WTC11 (cell line): ENCODE results near the gene RBM19.

Source experiments
- IRF2 ChIP-seq: sonication (generic); formaldehyde crosslinking; IDR thresholded peaks from 2 replicates; pipeline ENCODE4 v1.8.0; 2022; ENCODE audit warnings: low read depth, missing genetic modification reagents, borderline replicate concordance
- NR1H2 ChIP-seq: sonication (generic); formaldehyde crosslinking; IDR thresholded peaks from 2 replicates; pipeline ENCODE4 v1.9.0; 2021; ENCODE audit warnings: mild to moderate bottlenecking, moderate library complexity, missing genetic modification reagents
- TCF7 ChIP-seq: sonication (generic); formaldehyde crosslinking; IDR thresholded peaks from 2 replicates; pipeline ENCODE4 v1.8.0; 2022; ENCODE audit warnings: mild to moderate bottlenecking, low read depth, missing genetic modification reagents, moderate library complexity
- TF ChIP-seq, protein P1 (sequence below): fragments of 200-600 bp; IDR thresholded peaks from 2 replicates; pipeline ENCODE4 v1.8.0; 2022; ENCODE audit warnings: antibody characterized with exemption
- TF ChIP-seq, protein P2 (sequence below): sonication (generic); formaldehyde crosslinking; conservative IDR thresholded peaks from 2 replicates; pipeline ENCODE4 v1.8.1; 2023; ENCODE audit warnings: mild to moderate bottlenecking, low read depth, missing genetic modification reagents, moderate library complexity
- TF ChIP-seq, protein P3 (sequence below): fragments of 250-450 bp; sonication (Bioruptor Pico); IDR thresholded peaks from 2 replicates; pipeline ENCODE4 v1.9.0; 2021; ENCODE audit warnings: mild to moderate bottlenecking
- TF ChIP-seq, protein P4 (sequence below): sonication (generic); formaldehyde crosslinking; IDR thresholded peaks from 2 replicates; pipeline ENCODE4 v1.8.1; 2023; ENCODE audit warnings: mild to moderate bottlenecking, missing genetic modification reagents, moderate library complexity
- TF ChIP-seq, protein P5 (sequence below): sonication (generic); formaldehyde crosslinking; IDR thresholded peaks from 2 replicates; pipeline ENCODE4 v1.8.0; 2023; ENCODE audit warnings: missing genetic modification reagents

DNA sequence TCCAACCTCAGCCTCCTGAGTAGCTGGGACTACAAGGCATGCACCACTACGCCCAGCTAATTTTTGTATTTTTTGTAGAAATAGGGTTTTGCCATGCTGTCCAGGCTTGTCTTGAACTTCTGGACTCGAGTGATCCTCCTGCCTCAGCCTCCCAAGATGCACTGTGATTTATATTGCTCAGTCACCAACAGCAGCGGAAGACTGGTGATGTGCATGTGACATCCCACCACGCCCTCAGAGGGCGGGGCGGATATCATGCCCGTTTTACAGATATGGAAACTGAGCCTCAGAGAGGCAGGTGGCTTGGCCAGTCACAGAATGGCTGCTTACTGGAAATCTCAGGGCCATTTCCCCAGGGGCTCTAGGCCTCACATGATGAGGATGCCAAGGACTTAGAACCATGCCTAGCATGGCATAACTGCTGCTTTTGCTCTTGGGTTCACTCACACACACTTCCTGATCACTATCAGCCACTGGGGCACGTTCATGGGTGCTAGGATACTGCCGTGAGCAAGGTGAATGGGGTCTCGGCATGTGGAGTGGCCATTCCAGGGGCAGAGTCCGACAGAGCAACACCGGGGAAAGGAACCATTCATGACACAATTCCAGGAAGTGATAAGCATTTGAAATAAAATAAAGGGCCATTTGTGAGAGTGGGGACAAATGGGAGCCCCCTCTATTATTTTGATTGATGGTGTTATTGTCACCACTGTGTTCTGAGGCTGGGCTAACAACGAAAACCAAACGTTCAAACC, 31.9 kb downstream of the RBM19 start:
- TF ChIP-seq, protein P1, sequence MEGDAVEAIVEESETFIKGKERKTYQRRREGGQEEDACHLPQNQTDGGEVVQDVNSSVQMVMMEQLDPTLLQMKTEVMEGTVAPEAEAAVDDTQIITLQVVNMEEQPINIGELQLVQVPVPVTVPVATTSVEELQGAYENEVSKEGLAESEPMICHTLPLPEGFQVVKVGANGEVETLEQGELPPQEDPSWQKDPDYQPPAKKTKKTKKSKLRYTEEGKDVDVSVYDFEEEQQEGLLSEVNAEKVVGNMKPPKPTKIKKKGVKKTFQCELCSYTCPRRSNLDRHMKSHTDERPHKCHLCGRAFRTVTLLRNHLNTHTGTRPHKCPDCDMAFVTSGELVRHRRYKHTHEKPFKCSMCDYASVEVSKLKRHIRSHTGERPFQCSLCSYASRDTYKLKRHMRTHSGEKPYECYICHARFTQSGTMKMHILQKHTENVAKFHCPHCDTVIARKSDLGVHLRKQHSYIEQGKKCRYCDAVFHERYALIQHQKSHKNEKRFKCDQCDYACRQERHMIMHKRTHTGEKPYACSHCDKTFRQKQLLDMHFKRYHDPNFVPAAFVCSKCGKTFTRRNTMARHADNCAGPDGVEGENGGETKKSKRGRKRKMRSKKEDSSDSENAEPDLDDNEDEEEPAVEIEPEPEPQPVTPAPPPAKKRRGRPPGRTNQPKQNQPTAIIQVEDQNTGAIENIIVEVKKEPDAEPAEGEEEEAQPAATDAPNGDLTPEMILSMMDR = no peak
- TF ChIP-seq, protein P2, sequence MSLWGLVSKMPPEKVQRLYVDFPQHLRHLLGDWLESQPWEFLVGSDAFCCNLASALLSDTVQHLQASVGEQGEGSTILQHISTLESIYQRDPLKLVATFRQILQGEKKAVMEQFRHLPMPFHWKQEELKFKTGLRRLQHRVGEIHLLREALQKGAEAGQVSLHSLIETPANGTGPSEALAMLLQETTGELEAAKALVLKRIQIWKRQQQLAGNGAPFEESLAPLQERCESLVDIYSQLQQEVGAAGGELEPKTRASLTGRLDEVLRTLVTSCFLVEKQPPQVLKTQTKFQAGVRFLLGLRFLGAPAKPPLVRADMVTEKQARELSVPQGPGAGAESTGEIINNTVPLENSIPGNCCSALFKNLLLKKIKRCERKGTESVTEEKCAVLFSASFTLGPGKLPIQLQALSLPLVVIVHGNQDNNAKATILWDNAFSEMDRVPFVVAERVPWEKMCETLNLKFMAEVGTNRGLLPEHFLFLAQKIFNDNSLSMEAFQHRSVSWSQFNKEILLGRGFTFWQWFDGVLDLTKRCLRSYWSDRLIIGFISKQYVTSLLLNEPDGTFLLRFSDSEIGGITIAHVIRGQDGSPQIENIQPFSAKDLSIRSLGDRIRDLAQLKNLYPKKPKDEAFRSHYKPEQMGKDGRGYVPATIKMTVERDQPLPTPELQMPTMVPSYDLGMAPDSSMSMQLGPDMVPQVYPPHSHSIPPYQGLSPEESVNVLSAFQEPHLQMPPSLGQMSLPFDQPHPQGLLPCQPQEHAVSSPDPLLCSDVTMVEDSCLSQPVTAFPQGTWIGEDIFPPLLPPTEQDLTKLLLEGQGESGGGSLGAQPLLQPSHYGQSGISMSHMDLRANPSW (CRISPR knock-in tag) = no peak
- TF ChIP-seq NR1H2 (CRISPR knock-in tag) = no peak
- TF ChIP-seq, protein P3, sequence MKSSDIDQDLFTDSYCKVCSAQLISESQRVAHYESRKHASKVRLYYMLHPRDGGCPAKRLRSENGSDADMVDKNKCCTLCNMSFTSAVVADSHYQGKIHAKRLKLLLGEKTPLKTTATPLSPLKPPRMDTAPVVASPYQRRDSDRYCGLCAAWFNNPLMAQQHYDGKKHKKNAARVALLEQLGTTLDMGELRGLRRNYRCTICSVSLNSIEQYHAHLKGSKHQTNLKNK (CRISPR knock-in tag) = no peak
- TF ChIP-seq, protein P4, sequence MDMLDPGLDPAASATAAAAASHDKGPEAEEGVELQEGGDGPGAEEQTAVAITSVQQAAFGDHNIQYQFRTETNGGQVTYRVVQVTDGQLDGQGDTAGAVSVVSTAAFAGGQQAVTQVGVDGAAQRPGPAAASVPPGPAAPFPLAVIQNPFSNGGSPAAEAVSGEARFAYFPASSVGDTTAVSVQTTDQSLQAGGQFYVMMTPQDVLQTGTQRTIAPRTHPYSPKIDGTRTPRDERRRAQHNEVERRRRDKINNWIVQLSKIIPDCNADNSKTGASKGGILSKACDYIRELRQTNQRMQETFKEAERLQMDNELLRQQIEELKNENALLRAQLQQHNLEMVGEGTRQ (CRISPR knock-in tag) = no peak
- TF ChIP-seq, protein P5, sequence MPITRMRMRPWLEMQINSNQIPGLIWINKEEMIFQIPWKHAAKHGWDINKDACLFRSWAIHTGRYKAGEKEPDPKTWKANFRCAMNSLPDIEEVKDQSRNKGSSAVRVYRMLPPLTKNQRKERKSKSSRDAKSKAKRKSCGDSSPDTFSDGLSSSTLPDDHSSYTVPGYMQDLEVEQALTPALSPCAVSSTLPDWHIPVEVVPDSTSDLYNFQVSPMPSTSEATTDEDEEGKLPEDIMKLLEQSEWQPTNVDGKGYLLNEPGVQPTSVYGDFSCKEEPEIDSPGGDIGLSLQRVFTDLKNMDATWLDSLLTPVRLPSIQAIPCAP (CRISPR knock-in tag) = no peak
- no peak for TF ChIP-seq IRF2
- TF ChIP-seq TCF7 (CRISPR knock-in tag) = no peak
